IPS-NIHi11 (cell line): Measurements from ENCODE around the gene KCNK1.
"Not testable (repeated sequence)": the region's sequence is repeated elsewhere in the genome, so short reads cannot be mapped to it uniquely, and the experiment has no call there.

Experiments
- DNase-seq: peaks from one replicate; pipeline ENCODE4 v3.0.0; 2012; ENCODE audit warnings: mixed read lengths, low spot score

KCNK1 gene

GRCh38 chr1:233607252-233608119, 6.4 kb upstream of the KCNK1 start:
- no peak for DNase-seq

- DNase-seq: no peak
These were observed 4.9 kb upstream of the KCNK1 start for GRCh38 chr1:233608988-233609387.

GRCh38 chr1:233609926-233610325, 4.0 kb upstream of the KCNK1 start:
- no peak for DNase-seq

GRCh38 chr1:233610628-233611027, 3.3 kb upstream of the KCNK1 start:
- DNase-seq: no peak

- not testable (repeated sequence) for DNase-seq
These were observed 2.5 kb upstream of the KCNK1 start for GRCh38 chr1:233611363-233611762.

- no peak for DNase-seq
These were observed 352 bp downstream of the KCNK1 start for GRCh38 chr1:233614173-233614742.

GRCh38 chr1:233614743-233615521, 1.0 kb downstream of the KCNK1 start:
- DNase-seq: no peak

- DNase-seq: no peak
These were observed 1.7 kb downstream of the KCNK1 start for GRCh38 chr1:233615571-233615970.

- DNase-seq: no peak
These were observed 3.1 kb downstream of the KCNK1 start for GRCh38 chr1:233617025-233617424.

GRCh38 chr1:233619414-233619813, 5.5 kb downstream of the KCNK1 start:
- not testable (repeated sequence) for DNase-seq

- no peak for DNase-seq
These were observed 6.2 kb downstream of the KCNK1 start for GRCh38 chr1:233620065-233620464.

- no peak for DNase-seq
These were observed 8.0 kb downstream of the KCNK1 start for GRCh38 chr1:233621923-233622322.

- DNase-seq: no peak
These were observed 10.4 kb downstream of the KCNK1 start for GRCh38 chr1:233624289-233624688.

- no peak for DNase-seq
These were observed 11.2 kb downstream of the KCNK1 start for GRCh38 chr1:233625087-233625486.

- no peak for DNase-seq
These were observed 11.6 kb downstream of the KCNK1 start for GRCh38 chr1:233625510-233625981.

- DNase-seq: no peak
These were observed 13.5 kb downstream of the KCNK1 start for GRCh38 chr1:233627376-233627775.

GRCh38 chr1:233627823-233628222, 13.9 kb downstream of the KCNK1 start:
- no peak for DNase-seq

- DNase-seq: no peak
These were observed 15.5 kb downstream of the KCNK1 start for GRCh38 chr1:233629305-233629935.

- no peak for DNase-seq
These were observed 18.0 kb downstream of the KCNK1 start for GRCh38 chr1:233631810-233632405.

- no peak for DNase-seq
These were observed 18.5 kb downstream of the KCNK1 start for GRCh38 chr1:233632436-233632835.

GRCh38 chr1:233635765-233636502, 22.0 kb downstream of the KCNK1 start:
- DNase-seq: peak; percentile 61
